ENCODE measurements around the gene ACSM3.
"Not testable (repeated sequence)": the region's sequence is repeated elsewhere in the genome, so short reads cannot be mapped to it uniquely, and the experiment has no call there.

ACSM3 gene

GRCh38 chr16:20763461-20764232, at the start of gene ACSM3:
Gene ACSM3 (plus strand): TSS chr16:20764014. CDS start chr16:20770035, 6,021 bp downstream.
- peak; percentile 84 to 88 for DNase-seq

- DNase-seq, result not testable (repeated sequence)
Measured at GRCh38 chr16:20717718-20718117, 46.1 kb upstream of the ACSM3 start.

GRCh38 chr16:20720251-20720650, 43.6 kb upstream of the ACSM3 start:
- no peak for DNase-seq

- no peak for DNase-seq
Measured at GRCh38 chr16:20726661-20727060, 37.2 kb upstream of the ACSM3 start.

GRCh38 chr16:20727181-20727580, 36.6 kb upstream of the ACSM3 start:
- DNase-seq, result no peak

GRCh38 chr16:20729141-20729540, 34.7 kb upstream of the ACSM3 start:
- no peak for DNase-seq

- no peak for DNase-seq
Measured at GRCh38 chr16:20734056-20734455, 29.8 kb upstream of the ACSM3 start.

- no peak for DNase-seq
Measured at GRCh38 chr16:20734782-20735181, 29.0 kb upstream of the ACSM3 start.

GRCh38 chr16:20735490-20735889, 28.3 kb upstream of the ACSM3 start:
- DNase-seq, result no peak

- DNase-seq, result peak; percentile 32 to 38
Measured at GRCh38 chr16:20740007-20740883, 23.6 kb upstream of the ACSM3 start.

GRCh38 chr16:20740901-20741521, 22.8 kb upstream of the ACSM3 start:
- DNase-seq, result peak; percentile 92

GRCh38 chr16:20741554-20742285, 22.1 kb upstream of the ACSM3 start, which contains the start of gene THUMPD1:
Gene THUMPD1 (minus strand): TSS chr16:20741818. CDS start chr16:20741739, 79 bp downstream.
- DNase-seq, result peak; percentile 98

GRCh38 chr16:20743591-20743990, 20.2 kb upstream of the ACSM3 start:
- DNase-seq, result no peak

GRCh38 chr16:20744922-20745440, 18.8 kb upstream of the ACSM3 start:
- no peak for DNase-seq

- DNase-seq, result no peak
Measured at GRCh38 chr16:20746461-20746860, 17.4 kb upstream of the ACSM3 start.

GRCh38 chr16:20747030-20747816, 16.6 kb upstream of the ACSM3 start:
- DNase-seq, result no peak

- no peak for DNase-seq
Measured at GRCh38 chr16:20749474-20749873, 14.3 kb upstream of the ACSM3 start.

GRCh38 chr16:20750558-20750957, 13.3 kb upstream of the ACSM3 start:
- DNase-seq, result no peak

GRCh38 chr16:20753727-20754126, 10.1 kb upstream of the ACSM3 start:
- no peak for DNase-seq

- no peak for DNase-seq
Measured at GRCh38 chr16:20755238-20755637, 8.6 kb upstream of the ACSM3 start.

- DNase-seq, result not testable (repeated sequence)
Measured at GRCh38 chr16:20755799-20756198, 8.0 kb upstream of the ACSM3 start.

GRCh38 chr16:20760346-20760745, 3.5 kb upstream of the ACSM3 start:
- no peak for DNase-seq
